ENCODE measurements around the gene FGD5.

DNA sequence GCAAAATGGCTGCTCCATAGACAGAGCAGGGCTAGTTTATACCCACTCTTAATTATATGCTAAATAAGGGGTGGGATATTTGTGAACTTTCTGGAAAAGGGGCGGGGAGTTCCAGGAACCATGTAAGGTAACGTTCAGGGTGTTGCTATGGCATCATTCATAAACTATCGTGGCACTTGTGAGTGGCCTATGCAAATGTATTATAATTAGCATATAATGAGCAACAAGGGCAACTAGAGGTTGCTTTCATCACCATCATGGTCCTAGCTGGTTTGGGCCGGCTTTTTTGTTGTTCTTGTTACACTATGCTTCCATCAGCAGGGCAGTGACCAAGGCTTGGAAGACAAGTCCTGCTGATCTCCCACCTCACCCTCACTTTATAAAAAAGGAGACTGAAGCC is 43.2 kb upstream of the FGD5 start:
- TF ChIP-seq, protein P1, sequence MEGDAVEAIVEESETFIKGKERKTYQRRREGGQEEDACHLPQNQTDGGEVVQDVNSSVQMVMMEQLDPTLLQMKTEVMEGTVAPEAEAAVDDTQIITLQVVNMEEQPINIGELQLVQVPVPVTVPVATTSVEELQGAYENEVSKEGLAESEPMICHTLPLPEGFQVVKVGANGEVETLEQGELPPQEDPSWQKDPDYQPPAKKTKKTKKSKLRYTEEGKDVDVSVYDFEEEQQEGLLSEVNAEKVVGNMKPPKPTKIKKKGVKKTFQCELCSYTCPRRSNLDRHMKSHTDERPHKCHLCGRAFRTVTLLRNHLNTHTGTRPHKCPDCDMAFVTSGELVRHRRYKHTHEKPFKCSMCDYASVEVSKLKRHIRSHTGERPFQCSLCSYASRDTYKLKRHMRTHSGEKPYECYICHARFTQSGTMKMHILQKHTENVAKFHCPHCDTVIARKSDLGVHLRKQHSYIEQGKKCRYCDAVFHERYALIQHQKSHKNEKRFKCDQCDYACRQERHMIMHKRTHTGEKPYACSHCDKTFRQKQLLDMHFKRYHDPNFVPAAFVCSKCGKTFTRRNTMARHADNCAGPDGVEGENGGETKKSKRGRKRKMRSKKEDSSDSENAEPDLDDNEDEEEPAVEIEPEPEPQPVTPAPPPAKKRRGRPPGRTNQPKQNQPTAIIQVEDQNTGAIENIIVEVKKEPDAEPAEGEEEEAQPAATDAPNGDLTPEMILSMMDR (IDR thresholded peaks at IDR 0.05): no peak
- no peak for TF ChIP-seq POLR2A (IDR thresholded peaks at IDR 0.05)
